Uterus (tissue), 2 donors: ENCODE measurements around the gene ATP2A2.

Experiments
- CTCF ChIP-seq, 4 experiments: fragments of 200-600 bp in 2 of 4; fragments of 450-650 bp in 2 of 4; sonication (generic) in 2 of 4; IDR thresholded peaks; one replicate each; pipeline ENCODE4 v1.5.1; 2016 to 2019; ENCODE audit warnings: antibody characterized with exemption in 4 of 4, mild to moderate bottlenecking in 2 of 4, moderate library complexity in 1 of 4
- POLR2A ChIP-seq, 2 donors: fragments of 450-650 bp; IDR thresholded peaks; one replicate each; pipeline ENCODE4 v1.6.1; 2016; ENCODE audit warnings: antibody characterized with exemption in 2 of 2, mild to moderate bottlenecking in 1 of 2, moderate library complexity in 1 of 2

DNA sequence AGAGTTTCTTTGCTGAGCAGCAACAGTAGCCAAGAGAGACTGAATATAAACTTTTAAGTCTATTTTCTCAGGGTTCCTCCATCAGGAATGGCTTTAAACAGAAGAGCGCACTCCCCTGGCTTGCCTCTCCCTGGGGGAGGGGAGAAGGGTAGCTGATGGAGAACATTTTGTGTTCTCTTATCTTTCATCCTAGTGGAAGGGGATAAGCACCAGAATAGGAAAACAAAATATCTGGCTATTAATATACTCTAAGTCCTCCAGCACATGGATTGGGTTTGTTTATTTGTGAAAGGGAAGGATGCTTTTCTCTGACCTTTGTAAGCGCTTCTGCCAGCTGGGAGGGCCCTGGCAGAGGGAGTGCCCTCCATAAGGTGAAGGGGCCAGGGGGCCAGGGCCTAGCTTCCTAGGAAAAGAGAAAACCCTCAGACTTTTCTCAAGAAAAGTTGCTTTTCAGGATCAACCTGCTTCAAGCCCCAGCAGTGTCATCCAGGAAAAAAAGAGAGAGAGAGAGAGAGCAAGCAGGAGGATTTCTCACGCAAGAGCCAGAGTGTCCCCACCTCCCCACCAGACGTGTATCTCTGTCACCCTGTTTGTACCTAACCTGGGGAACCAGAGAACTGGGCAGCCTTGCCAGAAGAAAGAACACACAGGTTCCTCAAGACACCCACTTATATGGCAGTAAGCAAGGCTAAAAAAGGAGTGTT lies 34.3 kb upstream of the ATP2A2 start:
- TF ChIP-seq POLR2A (IDR thresholded peaks at IDR 0.05) (no peak), CTCF (IDR thresholded peaks at IDR 0.05) (no peak)
